ENCODE measurements around the gene RABGAP1L. TPM values are rescaled to one million over a fixed set of nuclear protein-coding genes. Genes with fewer than 3 reads are reported as not detected.

The RABGAP1L gene
- total and polyA plus RNA-seq, 10 of the 15 experiments (the other 5 are each of a cell fraction or from before 2014, with no cell fraction given): 5.8 to 194 (median 113) TPM

- CTCF ChIA-PET: interaction anchor here (1.6 kb wide), 1 partner anchor 30 kb away, joined by 6 read pairs; no protein-coding TSS in a partner anchor
- Histone ChIP-seq H3K27ac (ENCODE audit: control insufficient read depth, insufficient read depth) (no peak overlapping the region), H4K20me1 (ENCODE audit: control insufficient read depth, insufficient read depth) (no peaks in the 10 kb centered on the region), H3K4me2 (ENCODE audit: control insufficient read depth, insufficient read depth) (no peak overlapping the region), H3K9ac (ENCODE audit: control insufficient read depth, insufficient read depth, low read length) (no peak overlapping the region), H3K27me3 (replicated peaks in 1 of 2; ENCODE audit: control insufficient read depth in 2 of 2, insufficient read depth in 2 of 2, low read length in 1 of 2) (no peaks in the 10 kb centered on the region), H2AFZ (ENCODE audit: control insufficient read depth, low read depth, low read length) (no peak overlapping the region), H3K4me1 (ENCODE audit: control insufficient read depth, insufficient read depth, low read length) (no peaks in the 10 kb centered on the region), H3K9me3 (replicated peaks; ENCODE audit: control insufficient read depth, insufficient read depth, low read length) (no peaks in the 10 kb centered on the region; the same call in 2 of the 3 replicates), H3K36me3 (ENCODE audit: control insufficient read depth in 2 of 2, insufficient read depth in 2 of 2, low read length in 1 of 2) (no peaks in the 10 kb centered on the region; a peak in 1 of 4 replicates), H3K79me2 (ENCODE audit: control insufficient read depth, insufficient read depth, low read length) (no peaks in the 10 kb centered on the region), H3K4me3 (no peak overlapping the region)
- ATAC-seq: no peak
- RAD21 ChIA-PET (ENCODE audit: unreplicated experiment): no interaction called here
- 100% methylated on average over 1 of the region's 1 CpG for WGBS (ENCODE audit: insufficient coverage, insufficient replicate concordance, low lambda C conversion rate, missing lambda C conversion rate)
- no TSS peak for BruUV-seq (replicated peaks)
- SMC1A ChIA-PET (ENCODE audit: uncharacterized antibody, unreplicated experiment): no interaction called here
- FAIRE-seq: no peak
- intact Hi-C loops (cut with micrococcal nuclease; ENCODE audit: unreplicated experiment) (no loop called here), in situ Hi-C loops (cut with MboI) (no loop called here)
- POLR2A ChIA-PET: no interaction called here
- DNase-seq (ENCODE audit: low read depth, low spot score): no peak
- TF ChIP-seq E2F4 (IDR thresholded peaks at IDR 0.05; ENCODE audit: low read depth, low read length): no peak
- TF ChIP-seq BACH1 (IDR thresholded peaks at IDR 0.05; ENCODE audit: borderline replicate concordance): no peak
- TF ChIP-seq FOS (IDR thresholded peaks at IDR 0.05; ENCODE audit: borderline replicate concordance, extremely low read depth, insufficient read length): no peak
- TF ChIP-seq E4F1 (IDR thresholded peaks at IDR 0.05; ENCODE audit: borderline replicate concordance, partially characterized antibody): no peak
- TF ChIP-seq PRDM15 (CRISPR knock-in tag; IDR thresholded peaks at IDR 0.05): no peak
- no peak for TF ChIP-seq BMI1 (IDR thresholded peaks at IDR 0.05; ENCODE audit: borderline replicate concordance)
- no peak for TF ChIP-seq MTA3 (IDR thresholded peaks at IDR 0.05; ENCODE audit: borderline replicate concordance, low read length)
- TF ChIP-seq RAD51 (IDR thresholded peaks at IDR 0.05): no peak
- no peak for TF ChIP-seq SMC3 (IDR thresholded peaks at IDR 0.05; ENCODE audit: borderline replicate concordance, low read length)
- TF ChIP-seq PBX3 (IDR thresholded peaks at IDR 0.05; ENCODE audit: insufficient replicate concordance, low read depth, low read length): no peak
- TF ChIP-seq PAX5 (IDR thresholded peaks at IDR 0.05; ENCODE audit: borderline replicate concordance, low read depth, low read length): no peak
- TF ChIP-seq MEF2A (IDR thresholded peaks at IDR 0.05; ENCODE audit: insufficient read depth, low read depth, low read length): no peak
These were observed 554.5 kb downstream of the RABGAP1L start for GRCh38 chr1:174713796-174714195.

Measured in GM12878 (cell line).